GM19193 (cell line): ENCODE data around the gene KIF17.

Experiments used
- POLR2A ChIP-seq: IDR thresholded peaks from 4 replicates; pipeline ENCODE4 v1.6.1; 2011; ENCODE audit not compliant: insufficient read depth, insufficient read length; ENCODE audit errors: extremely low read depth

KIF17 gene

GRCh38 chr1:20644416-20644815 lies 73.4 kb downstream of the KIF17 start:
- TF ChIP-seq POLR2A = no peak

DNA sequence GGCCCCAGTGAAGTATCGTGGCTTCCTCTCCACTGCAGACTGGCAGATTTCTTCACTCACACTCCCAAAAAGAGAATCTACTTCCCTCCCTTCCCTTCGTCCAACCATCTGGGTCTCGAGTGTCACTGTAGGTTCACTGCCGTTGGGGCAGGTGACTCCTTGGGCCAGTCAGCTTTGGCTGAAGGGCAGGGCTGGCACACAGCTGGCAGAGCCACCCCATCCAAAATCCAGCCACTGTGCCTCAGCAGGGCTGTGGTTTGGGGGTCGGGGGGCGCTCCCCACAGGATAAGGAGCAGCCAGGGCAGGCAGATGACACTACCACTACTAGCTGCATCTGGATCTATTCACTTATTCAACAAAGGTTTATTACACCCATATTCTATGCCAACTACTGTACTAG lies 74.7 kb downstream of the KIF17 start:
- TF ChIP-seq POLR2A = no peak

DNA sequence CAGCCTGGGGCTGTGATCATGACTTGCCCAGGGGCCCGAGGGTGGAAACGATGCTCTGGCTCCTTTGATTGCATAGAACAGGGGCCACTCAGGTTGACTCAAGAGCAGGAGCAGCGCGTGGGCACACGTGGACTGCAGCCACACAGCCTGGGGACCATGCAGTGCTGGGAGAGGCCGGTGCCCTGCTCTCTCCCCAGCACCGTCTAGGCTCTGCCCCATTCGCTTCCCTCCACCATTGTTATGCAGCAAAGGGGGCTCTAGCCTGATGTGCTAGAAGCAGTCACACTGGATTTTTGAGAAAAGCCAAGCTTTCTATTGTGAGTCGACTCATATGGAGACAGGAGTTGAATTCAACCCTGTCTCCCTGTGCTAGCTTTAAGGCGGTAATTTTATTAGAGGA lies 75.8 kb downstream of the KIF17 start:
- TF ChIP-seq POLR2A = no peak

GRCh38 chr1:20640183-20640597 lies 77.6 kb downstream of the KIF17 start:
- TF ChIP-seq POLR2A = no peak

- no peak for TF ChIP-seq POLR2A
Observed at GRCh38 chr1:20636785-20637347, 80.9 kb downstream of the KIF17 start.

DNA sequence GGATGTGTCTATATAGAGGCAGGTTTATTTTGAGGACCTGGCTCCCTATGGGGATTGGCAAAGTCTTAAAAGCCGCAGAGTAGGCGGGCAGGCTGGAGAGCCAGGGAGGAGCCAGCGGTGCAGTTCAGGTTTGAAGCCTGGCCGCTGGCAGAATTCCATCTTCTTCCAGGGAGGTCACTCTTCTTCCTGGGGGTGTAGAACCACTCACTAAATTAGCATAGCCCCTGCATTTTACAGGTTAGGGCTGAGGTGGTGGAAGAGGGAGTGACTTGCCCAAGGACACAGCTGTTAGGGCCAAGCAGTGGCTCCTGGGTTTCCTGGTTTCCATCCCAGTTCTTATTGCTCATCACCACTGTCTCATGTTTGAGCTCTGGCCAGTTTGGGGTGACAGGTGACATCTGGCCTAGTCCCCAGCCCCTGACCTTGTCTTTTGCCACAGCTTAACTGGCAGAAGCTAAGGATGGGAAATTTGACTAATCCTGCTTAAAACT lies 83.2 kb downstream of the KIF17 start:
- TF ChIP-seq POLR2A = no peak

GRCh38 chr1:20634065-20634593 lies 83.7 kb downstream of the KIF17 start:
- no peak for TF ChIP-seq POLR2A

- TF ChIP-seq POLR2A = peak; percentile 22
Observed at GRCh38 chr1:20633190-20634064, 84.4 kb downstream of the KIF17 start, which contains the start of gene PINK1. Gene PINK1 (plus strand): TSS chr1:20633458. CDS start chr1:20633549, 91 bp downstream.

- TF ChIP-seq POLR2A = no peak
Observed at GRCh38 chr1:20632386-20632785, 85.4 kb downstream of the KIF17 start.

DNA sequence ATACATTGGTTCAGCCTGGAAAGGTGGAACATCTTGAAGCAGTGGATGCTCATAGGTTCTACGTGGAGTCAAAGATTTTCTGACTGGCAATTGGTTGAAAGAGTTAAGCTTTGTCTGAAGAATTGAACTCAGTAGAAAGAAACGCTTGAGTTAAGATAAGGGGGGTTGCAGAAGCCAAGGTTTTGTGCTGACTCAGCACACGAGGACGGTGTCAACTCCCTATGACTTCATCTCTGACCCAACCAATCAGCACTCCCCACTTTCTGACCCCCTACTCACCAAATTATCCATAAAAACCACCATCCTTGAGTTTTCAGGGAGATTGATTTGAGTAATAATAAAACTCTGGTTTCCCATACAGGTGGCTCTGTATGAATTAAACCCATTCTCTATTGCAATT lies 87.1 kb downstream of the KIF17 start:
- no peak for TF ChIP-seq POLR2A

- no peak for TF ChIP-seq POLR2A
Observed at GRCh38 chr1:20626524-20626923, 91.3 kb downstream of the KIF17 start.

DNA sequence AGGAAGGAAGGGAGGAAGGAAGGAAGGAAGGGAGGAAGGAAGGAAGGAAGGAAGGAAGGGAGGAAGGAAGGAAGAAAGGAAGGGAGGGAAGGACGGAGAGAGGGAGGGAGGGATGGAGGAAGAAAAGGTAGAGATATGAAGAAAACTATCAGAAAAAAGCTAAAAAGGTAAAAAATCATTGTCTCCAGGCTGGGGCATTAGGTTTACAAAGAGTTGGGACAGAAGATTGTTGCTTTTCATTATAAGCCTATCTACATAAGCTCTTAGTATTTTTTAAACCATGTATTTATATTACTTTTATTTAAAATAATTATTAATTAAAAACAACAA lies 91.7 kb downstream of the KIF17 start:
- no peak for TF ChIP-seq POLR2A

GRCh38 chr1:20625176-20626097 lies 92.4 kb downstream of the KIF17 start:
- no peak for TF ChIP-seq POLR2A

- TF ChIP-seq POLR2A = no peak
Observed at GRCh38 chr1:20624709-20625108, 93.1 kb downstream of the KIF17 start.

- no peak for TF ChIP-seq POLR2A
Observed at GRCh38 chr1:20621012-20621411, 96.8 kb downstream of the KIF17 start.

GRCh38 chr1:20619999-20620398 lies 97.8 kb downstream of the KIF17 start:
- no peak for TF ChIP-seq POLR2A

GRCh38 chr1:20618550-20618949 lies 99.3 kb downstream of the KIF17 start:
- no peak for TF ChIP-seq POLR2A
